Trophoblast cell (in vitro differentiated cells and primary cell): ENCODE results near the gene ZNF33B. TPM values are rescaled to one million over a fixed set of nuclear protein-coding genes. Genes with fewer than 3 reads are reported as not detected.
A peak's percentile ranks its signal among the peaks of the same experiment; 100 is the strongest.
"Not testable (repeated sequence)": the region's sequence is repeated elsewhere in the genome, so short reads cannot be mapped to it uniquely, and the experiment has no call there.

ENCODE experiments used
- DNase-seq, 2 donors: peaks; one replicate each; pipeline ENCODE4 v3.0.0-alpha.2; 2016
- H2AFZ ChIP-seq: 2 replicates; pipeline ENCODE4 v1.6.1; 2013; ENCODE audit warnings: low read length, moderate library complexity, mild to moderate bottlenecking; ENCODE audit not compliant: insufficient read depth, poor library complexity
- H2AK5ac ChIP-seq: 2 replicates; pipeline ENCODE4 v1.6.1; 2013; ENCODE audit warnings: mild to moderate bottlenecking, low read length
- H2BK120ac ChIP-seq: 2 replicates; pipeline ENCODE4 v1.6.1; 2013; ENCODE audit warnings: low read length, mild to moderate bottlenecking, moderate library complexity; ENCODE audit not compliant: insufficient read depth, poor library complexity
- H2BK12ac ChIP-seq: 2 replicates; pipeline ENCODE4 v1.6.1; 2013; ENCODE audit warnings: mild to moderate bottlenecking, low read length, moderate library complexity
- H2BK5ac ChIP-seq: 2 replicates; pipeline ENCODE4 v1.6.1; 2013; ENCODE audit warnings: low read length, low read depth, moderate library complexity, mild to moderate bottlenecking; ENCODE audit not compliant: poor library complexity
- H3K14ac ChIP-seq: 2 replicates; pipeline ENCODE4 v1.6.1; 2013; ENCODE audit warnings: mild to moderate bottlenecking, low read length
- H3K18ac ChIP-seq: 2 replicates; pipeline ENCODE4 v1.6.1; 2013; ENCODE audit warnings: mild to moderate bottlenecking, low read length
- H3K23ac ChIP-seq: 2 replicates; pipeline ENCODE4 v1.6.1; 2013; ENCODE audit warnings: low read length
- H3K27ac ChIP-seq: 2 replicates; pipeline ENCODE4 v1.5.1; 2013; ENCODE audit warnings: low read depth, mild to moderate bottlenecking, inconsistent platforms, low read length, moderate library complexity
- H3K27me3 ChIP-seq: 2 replicates; pipeline ENCODE4 v1.6.1; 2013; ENCODE audit warnings: inconsistent platforms, mild to moderate bottlenecking, low read length, moderate library complexity; ENCODE audit not compliant: insufficient read depth
- H3K36me3 ChIP-seq, 2 experiments: 1 replicate in 1 of 2; 2 replicates in 1 of 2; pipeline ENCODE4 v1.6.1; 2013; ENCODE audit warnings: low read length in 2 of 2, mild to moderate bottlenecking in 2 of 2, moderate library complexity in 1 of 2; ENCODE audit not compliant: insufficient read depth in 2 of 2, control insufficient read depth in 1 of 2
- H3K4ac ChIP-seq: 2 replicates; pipeline ENCODE4 v1.6.1; 2013; ENCODE audit warnings: low read depth, mild to moderate bottlenecking, low read length, moderate library complexity
- H3K4me1 ChIP-seq, 2 experiments: 1 replicate in 1 of 2; 2 replicates in 1 of 2; pipeline ENCODE4 v1.6.1; 2013; ENCODE audit warnings: low read length in 2 of 2, mild to moderate bottlenecking in 2 of 2, moderate library complexity in 1 of 2; ENCODE audit not compliant: insufficient read depth in 2 of 2, control insufficient read depth in 1 of 2
- H3K4me2 ChIP-seq: 2 replicates; pipeline ENCODE4 v1.6.1; 2013; ENCODE audit warnings: inconsistent platforms, mild to moderate bottlenecking, low read length, moderate library complexity
- H3K4me3 ChIP-seq: 2 replicates; pipeline ENCODE4 v1.5.1; 2013; ENCODE audit warnings: mild to moderate bottlenecking, low read depth, low read length, inconsistent platforms
- H3K79me1 ChIP-seq: one replicate; pipeline ENCODE4 v1.6.1; 2013; ENCODE audit warnings: low read length
- H3K79me2 ChIP-seq: 2 replicates; pipeline ENCODE4 v1.6.1; 2013; ENCODE audit warnings: low read length, mild to moderate bottlenecking; ENCODE audit not compliant: control insufficient read depth, insufficient read depth, poor library complexity
- H3K9ac ChIP-seq: 2 replicates; pipeline ENCODE4 v1.6.1; 2013; ENCODE audit warnings: mild to moderate bottlenecking, low read length
- H3K9me3 ChIP-seq: 2 replicates; pipeline ENCODE4 v1.6.1; 2013; ENCODE audit warnings: low read depth, mild to moderate bottlenecking, control low read depth, inconsistent platforms, low read length; ENCODE audit not compliant: insufficient read depth
- H4K12ac ChIP-seq: 2 replicates; pipeline ENCODE4 v1.6.1; 2013; ENCODE audit warnings: low read depth, mild to moderate bottlenecking, low read length, moderate library complexity
- H4K8ac ChIP-seq: 2 replicates; pipeline ENCODE4 v1.6.1; 2013; ENCODE audit warnings: low read depth, mild to moderate bottlenecking, low read length, moderate library complexity
- H4K91ac ChIP-seq: one replicate; pipeline ENCODE4 v1.6.1; 2013; ENCODE audit warnings: low read depth, mild to moderate bottlenecking, low read length, moderate library complexity
- WGBS: extraction: QIAGEN DNeasy Blood & Tissue Kit; methylation state at CpG from one replicate; pipeline ENCODE4 v1.1.7; 2013; ENCODE audit warnings: missing lambda C conversion rate; ENCODE audit not compliant: insufficient read length, insufficient coverage; ENCODE audit errors: extremely low coverage; 5-methylcytosine and 5-hydroxymethylcytosine counted together
- polyA plus RNA-seq: library from polyadenylated mRNA; stranded (reverse); fragments of 200-250 nt; gene quantifications from 2 replicates; pipeline ENCODE4 v1.2.3, GENCODE V29; 2013

Gene ZNF33B
- polyA plus RNA-seq, result 8.7 and 10.6 TPM in 2 replicates

DNA sequence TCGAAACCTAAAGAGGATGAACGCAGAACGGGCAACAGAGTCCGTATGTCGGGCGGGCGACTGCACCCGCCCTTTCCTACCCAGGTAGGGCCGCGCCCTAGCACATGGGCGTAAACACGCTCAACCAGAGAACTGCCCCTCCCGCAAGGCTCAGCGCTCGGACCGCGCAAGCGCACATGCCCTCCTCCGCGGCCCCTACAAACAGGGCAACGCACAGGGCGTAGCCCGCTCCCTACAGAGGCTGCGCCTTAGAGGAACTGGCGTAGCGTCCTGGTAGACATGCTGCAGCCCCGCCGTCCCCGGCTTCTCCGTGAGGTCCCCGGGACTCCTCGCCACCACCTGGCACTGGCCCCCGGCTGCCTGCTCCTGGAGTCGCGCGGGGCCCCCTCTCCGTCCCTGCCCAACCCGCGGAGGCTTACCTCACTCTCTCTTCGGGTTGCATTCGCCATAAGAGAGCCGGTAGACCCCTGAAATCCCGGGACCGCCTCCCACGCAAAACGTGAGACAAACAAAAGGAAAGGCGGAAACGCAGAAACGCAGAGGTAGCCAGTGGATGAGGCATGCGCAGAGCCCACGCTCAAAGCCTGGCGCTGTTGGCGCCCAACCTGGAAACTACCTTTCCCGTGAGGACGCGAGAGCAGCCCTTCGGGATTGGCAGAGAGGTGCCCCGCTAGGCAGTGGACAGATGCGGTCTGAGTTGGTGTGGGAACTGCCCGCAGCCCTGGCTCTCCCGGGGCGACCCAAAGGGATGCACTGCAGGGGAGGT is at the start of gene ZNF33B:
TSS of gene ZNF33B (minus strand) at position 516 of the 766 bp plus-strand sequence. CDS start 1,642 bp downstream, outside the sequence.
- Histone ChIP-seq H2BK5ac (peak within 1 kb of the TSS; percentile 94), H4K12ac (peak within 1 kb of the TSS; percentile 98), H3K4me1 (no peaks in the 10 kb centered on the region), H2BK12ac (no peak within 1 kb of the TSS), H3K79me1 (peaks cover 9% of the 10 kb centered on the region), H3K27ac (peak within 1 kb of the TSS; percentile 97), H2AFZ (peak within 1 kb of the TSS; percentile 93), H4K8ac (peak within 1 kb of the TSS; percentile 97), H3K9me3 (no peaks in the 10 kb centered on the region), H4K91ac (peak within 1 kb of the TSS; percentile 96), H3K14ac (peak within 1 kb of the TSS; percentile 98), H3K18ac (peak within 1 kb of the TSS; percentile 91), H3K27me3 (no peaks in the 10 kb centered on the region), H3K36me3 (peaks cover 0 to 4% of the 10 kb centered on the region in 2 experiments), H3K4ac (peak within 1 kb of the TSS; percentile 71), H3K9ac (peak within 1 kb of the TSS; percentile 82), H3K4me2 (peak within 1 kb of the TSS; percentile 66), H3K23ac (no peak within 1 kb of the TSS), H3K4me3 (peak within 1 kb of the TSS; percentile 76), H2BK120ac (peak within 1 kb of the TSS; percentile 74), H3K79me2 (peaks cover 6% of the 10 kb centered on the region), H2AK5ac (no peak within 1 kb of the TSS)
- WGBS, result no CpG with 5 or more reads among the region's 62 CpGs
- peak; percentile 97 to 98 for DNase-seq

DNA sequence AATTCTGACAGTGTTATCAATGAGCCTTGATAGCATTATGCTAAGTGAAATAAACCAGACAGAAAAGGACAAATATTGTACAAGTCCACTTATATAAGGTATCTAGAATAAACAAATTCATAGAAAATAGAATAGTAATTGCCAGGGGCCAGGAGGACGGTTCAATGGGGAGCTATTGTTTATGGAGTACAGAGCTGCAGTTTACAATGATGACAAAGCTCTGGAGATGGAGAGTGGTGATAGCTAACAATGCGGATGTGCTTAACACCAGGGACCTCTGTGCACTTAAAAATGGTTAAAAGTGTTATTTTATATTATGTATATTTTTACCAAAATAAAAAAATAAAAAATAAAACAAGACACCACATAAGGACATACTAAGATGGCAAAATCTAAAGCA is 46.1 kb upstream of the ZNF33B start:
- no peak overlapping the region for H2AFZ ChIP-seq
- no peak overlapping the region for H2BK120ac ChIP-seq
- H2AK5ac ChIP-seq, result no peak overlapping the region
- H3K14ac ChIP-seq, result no peak overlapping the region
- no peak overlapping the region for H3K9ac ChIP-seq
- no peak overlapping the region for H4K91ac ChIP-seq
- no peaks in the 10 kb centered on the region for H3K36me3 ChIP-seq
- H3K4ac ChIP-seq, result no peak overlapping the region
- no peak for DNase-seq
- no peak overlapping the region for H3K4me2 ChIP-seq
- H3K4me3 ChIP-seq, result no peak overlapping the region
- H2BK12ac ChIP-seq, result no peak overlapping the region
- H3K79me1 ChIP-seq, result no peaks in the 10 kb centered on the region
- WGBS, result no CpG with 5 or more reads among the region's 2 CpGs
- H4K8ac ChIP-seq, result no peak overlapping the region
- H3K18ac ChIP-seq, result no peak overlapping the region
- H3K27ac ChIP-seq, result no peak overlapping the region
- peaks cover 18% of the 10 kb centered on the region for H3K9me3 ChIP-seq
- H2BK5ac ChIP-seq, result no peak overlapping the region
- no peak overlapping the region for H4K12ac ChIP-seq
- no peaks in the 10 kb centered on the region for H3K4me1 ChIP-seq
- no peaks in the 10 kb centered on the region for H3K79me2 ChIP-seq
- H3K23ac ChIP-seq, result no peak overlapping the region
- no peaks in the 10 kb centered on the region for H3K27me3 ChIP-seq

DNA sequence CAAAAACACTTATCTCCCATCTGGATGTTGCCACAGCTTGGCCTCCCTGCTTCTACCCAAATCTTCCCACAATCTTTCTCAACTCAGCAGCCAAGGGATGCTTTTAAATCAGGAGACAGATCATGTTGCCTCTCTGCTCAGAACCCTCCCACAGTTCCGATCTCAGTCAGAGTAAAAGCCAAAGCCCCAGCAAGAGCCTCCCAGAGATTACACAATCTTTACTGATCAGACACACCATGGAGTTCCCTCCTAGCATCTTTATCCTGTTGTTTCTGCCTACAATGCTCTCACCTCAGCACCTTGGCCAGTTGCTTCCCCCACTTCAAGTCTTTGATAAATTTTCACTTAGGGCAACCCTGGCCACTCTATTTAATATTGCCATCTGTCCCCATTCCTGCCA is 41.9 kb upstream of the ZNF33B start:
- no peak overlapping the region for H3K27ac ChIP-seq
- H3K18ac ChIP-seq, result no peak overlapping the region
- no peak overlapping the region for H3K4me3 ChIP-seq
- H3K4ac ChIP-seq, result no peak overlapping the region
- H3K4me2 ChIP-seq, result no peak overlapping the region
- H3K9ac ChIP-seq, result no peak overlapping the region
- no peaks in the 10 kb centered on the region for H3K79me1 ChIP-seq
- H4K8ac ChIP-seq, result no peak overlapping the region
- no peak overlapping the region for H3K14ac ChIP-seq
- H4K91ac ChIP-seq, result no peak overlapping the region
- H3K23ac ChIP-seq, result no peak overlapping the region
- H2BK5ac ChIP-seq, result no peak overlapping the region
- no peak overlapping the region for H2BK12ac ChIP-seq
- peaks cover 21% of the 10 kb centered on the region for H3K9me3 ChIP-seq
- no peaks in the 10 kb centered on the region for H3K79me2 ChIP-seq
- DNase-seq, result no peak
- H4K12ac ChIP-seq, result no peak overlapping the region
- no CpG with 5 or more reads among the region's 1 CpG for WGBS
- H3K36me3 ChIP-seq, result no peaks in the 10 kb centered on the region
- H2BK120ac ChIP-seq, result no peak overlapping the region
- no peaks in the 10 kb centered on the region for H3K4me1 ChIP-seq
- no peaks in the 10 kb centered on the region for H3K27me3 ChIP-seq
- no peak overlapping the region for H2AFZ ChIP-seq
- H2AK5ac ChIP-seq, result no peak overlapping the region

DNA sequence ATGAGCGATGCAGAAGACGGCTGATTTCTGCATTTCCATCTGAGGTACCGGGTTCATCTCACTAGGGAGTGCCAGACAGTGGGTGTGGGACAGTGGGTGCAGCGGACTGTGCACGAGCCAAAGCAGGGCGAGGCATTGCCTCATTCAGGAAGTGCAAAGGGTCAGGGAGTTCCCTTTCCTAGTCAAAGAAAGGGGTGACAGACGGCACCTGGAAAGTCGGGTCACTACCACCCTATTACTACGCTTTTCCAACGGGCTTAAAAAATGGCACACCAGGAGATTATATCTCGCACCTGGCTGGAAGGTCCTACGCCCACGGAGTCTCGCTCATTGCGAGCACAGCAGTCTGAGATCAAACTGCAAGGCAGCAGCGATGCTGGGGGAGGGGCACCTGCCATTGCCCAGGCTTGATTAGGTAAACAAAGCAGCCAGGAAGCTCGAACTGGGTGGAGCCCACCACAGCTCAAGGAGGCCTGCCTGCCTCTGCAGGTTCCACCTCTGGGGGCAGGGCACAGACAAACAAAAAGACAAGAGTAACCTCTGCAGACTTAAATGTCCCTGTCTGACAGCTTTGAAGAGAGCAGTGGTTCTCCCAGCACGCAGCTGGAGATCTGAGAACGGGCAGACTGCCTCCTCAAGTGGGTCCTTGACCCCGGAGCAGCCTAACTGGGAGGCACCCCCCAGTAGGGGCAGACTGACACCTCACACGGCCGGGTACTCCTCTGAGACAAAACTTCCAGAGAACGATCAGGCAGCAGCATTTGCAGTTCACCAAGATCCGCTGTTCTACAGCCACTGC is 27.0 kb upstream of the ZNF33B start:
- H3K27me3 ChIP-seq, H3K14ac ChIP-seq, H3K79me1 ChIP-seq, H2AFZ ChIP-seq, H3K79me2 ChIP-seq, H2BK5ac ChIP-seq, H3K9ac ChIP-seq, H3K9me3 ChIP-seq, H3K4me2 ChIP-seq, H3K4me3 ChIP-seq, H3K27ac ChIP-seq, H3K18ac ChIP-seq, DNase-seq, H2AK5ac ChIP-seq, H3K4me1 ChIP-seq, H4K12ac ChIP-seq, H3K36me3 ChIP-seq, H4K8ac ChIP-seq, H3K23ac ChIP-seq, H3K4ac ChIP-seq, H2BK12ac ChIP-seq, H2BK120ac ChIP-seq, H4K91ac ChIP-seq: not testable (repeated sequence)
- no CpG with 5 or more reads among the region's 24 CpGs for WGBS
